SK-N-MC (cell line): Measurements from ENCODE around the gene C5.

Experiments used
- DNase-seq: peaks from one replicate; pipeline ENCODE4 v3.0.0-alpha.2; 2011; ENCODE audit warnings: low read depth, low spot score
- H3K27ac ChIP-seq: fragments of 200-600 bp; sonication (generic); 2 replicates; pipeline ENCODE4 v1.5.1; 2016; ENCODE audit warnings: mixed run types
- H3K36me3 ChIP-seq: fragments of 200-600 bp; sonication (generic); 2 replicates; pipeline ENCODE4 v1.6.1; 2017; ENCODE audit warnings: antibody characterized with exemption, low read length, mixed read lengths; ENCODE audit not compliant: insufficient read depth
- H3K4me3 ChIP-seq: fragments of 200-600 bp; sonication (generic); 2 replicates; pipeline ENCODE4 v1.5.1; 2016
- H3K9ac ChIP-seq: fragments of 200-600 bp; sonication (generic); 2 replicates; pipeline ENCODE4 v1.8.0; 2017; ENCODE audit warnings: mixed run types, mixed read lengths; ENCODE audit not compliant: insufficient read length
- H3K9me3 ChIP-seq: fragments of 200-600 bp; sonication (generic); 2 replicates; pipeline ENCODE4 v1.6.1; 2017; ENCODE audit warnings: low read depth, mild to moderate bottlenecking, antibody characterized with exemption, low read length, moderate library complexity, mixed read lengths
- EZH2 ChIP-seq: fragments of 200-600 bp; sonication (generic); IDR thresholded peaks from one replicate; pipeline ENCODE4 v1.6.1; 2017; ENCODE audit warnings: antibody characterized with exemption
- FOXP2 ChIP-seq: optimal IDR thresholded peaks from 2 replicates; pipeline ENCODE3; 2011; ENCODE audit warnings: mild to moderate bottlenecking, moderate library complexity; ENCODE audit not compliant: insufficient read depth; ENCODE audit errors: extremely low read length, control extremely low read depth
- POLR2AphosphoS5 ChIP-seq: IDR thresholded peaks from 2 replicates; pipeline ENCODE4 v1.6.1; 2012; ENCODE audit warnings: mild to moderate bottlenecking, low read depth, low read length, borderline replicate concordance

Gene C5

GRCh38 chr9:120917929-120918762 lies 131.9 kb downstream of the C5 start:
- Histone ChIP-seq H3K9me3 (no peaks in the 10 kb centered on the region), H3K27ac (no peak overlapping the region), H3K36me3 (no peaks in the 10 kb centered on the region), H3K4me3 (no peak overlapping the region), H3K9ac (no peak overlapping the region)
- TF ChIP-seq POLR2AphosphoS5 (no peak), EZH2 (no peak), FOXP2 (no peak)
- no peak for DNase-seq

GRCh38 chr9:120916991-120917880 lies 132.8 kb downstream of the C5 start:
- no peak for DNase-seq
- no peak overlapping the region for H3K4me3 ChIP-seq
- H3K27ac ChIP-seq, result no peak overlapping the region
- H3K9me3 ChIP-seq, result no peaks in the 10 kb centered on the region
- H3K36me3 ChIP-seq, result no peaks in the 10 kb centered on the region
- H3K9ac ChIP-seq, result no peak overlapping the region
- no peak for TF ChIP-seq POLR2AphosphoS5
- TF ChIP-seq EZH2, result no peak
- no peak for TF ChIP-seq FOXP2

GRCh38 chr9:120916588-120916987 lies 133.5 kb downstream of the C5 start:
- Histone ChIP-seq H3K9me3 (no peaks in the 10 kb centered on the region), H3K9ac (no peak overlapping the region), H3K4me3 (no peak overlapping the region; the same call in 1 of the 2 replicates), H3K36me3 (no peaks in the 10 kb centered on the region), H3K27ac (no peak overlapping the region)
- TF ChIP-seq POLR2AphosphoS5 (no peak), EZH2 (no peak), FOXP2 (no peak)
- DNase-seq, result no peak

GRCh38 chr9:120915854-120916470 lies 134.1 kb downstream of the C5 start:
- no peak overlapping the region; the same call in 1 of the 2 replicates for H3K4me3 ChIP-seq
- H3K27ac ChIP-seq, result no peak overlapping the region
- H3K9ac ChIP-seq, result no peak overlapping the region
- no peaks in the 10 kb centered on the region for H3K36me3 ChIP-seq
- no peak for DNase-seq
- no peaks in the 10 kb centered on the region for H3K9me3 ChIP-seq
- TF ChIP-seq EZH2 (no peak), POLR2AphosphoS5 (no peak), FOXP2 (no peak)

- Histone ChIP-seq H3K27ac (no peak overlapping the region), H3K9me3 (no peaks in the 10 kb centered on the region), H3K36me3 (no peaks in the 10 kb centered on the region), H3K4me3 (no peak overlapping the region), H3K9ac (no peak overlapping the region)
- TF ChIP-seq EZH2, result no peak
- TF ChIP-seq FOXP2, result no peak
- TF ChIP-seq POLR2AphosphoS5, result no peak
- no peak for DNase-seq
Observed at GRCh38 chr9:120914953-120915352, 135.1 kb downstream of the C5 start.

GRCh38 chr9:120914396-120914795 lies 135.7 kb downstream of the C5 start:
- no peak overlapping the region for H3K27ac ChIP-seq
- no peak overlapping the region for H3K4me3 ChIP-seq
- TF ChIP-seq EZH2, result no peak
- no peak for TF ChIP-seq FOXP2
- no peak for TF ChIP-seq POLR2AphosphoS5
- H3K9me3 ChIP-seq, result no peaks in the 10 kb centered on the region
- DNase-seq, result no peak
- no peaks in the 10 kb centered on the region for H3K36me3 ChIP-seq
- H3K9ac ChIP-seq, result no peak overlapping the region

GRCh38 chr9:120913647-120914264 lies 136.3 kb downstream of the C5 start:
- H3K9me3 ChIP-seq, result no peaks in the 10 kb centered on the region
- no peak overlapping the region for H3K9ac ChIP-seq
- H3K4me3 ChIP-seq, result no peak overlapping the region
- H3K27ac ChIP-seq, result no peak overlapping the region
- H3K36me3 ChIP-seq, result no peaks in the 10 kb centered on the region
- TF ChIP-seq FOXP2, result no peak
- TF ChIP-seq POLR2AphosphoS5, result no peak
- TF ChIP-seq EZH2, result no peak
- no peak for DNase-seq

GRCh38 chr9:120912958-120913646 lies 137.0 kb downstream of the C5 start:
- H3K9me3 ChIP-seq, result no peaks in the 10 kb centered on the region
- no peak overlapping the region for H3K27ac ChIP-seq
- no peaks in the 10 kb centered on the region for H3K36me3 ChIP-seq
- no peak overlapping the region for H3K4me3 ChIP-seq
- no peak for DNase-seq
- no peak overlapping the region for H3K9ac ChIP-seq
- TF ChIP-seq FOXP2 (no peak), POLR2AphosphoS5 (no peak), EZH2 (no peak)
